Measurements from ENCODE around the gene SAMD13.
A peak's percentile ranks its signal among the peaks of the same experiment; 100 is the strongest.
"Not testable (repeated sequence)": the region's sequence is repeated elsewhere in the genome, so short reads cannot be mapped to it uniquely, and the experiment has no call there.

Gene SAMD13

GRCh38 chr1:84286071-84286470, 15.4 kb upstream of the SAMD13 start:
- DNase-seq (ENCODE audit: low spot score) = no peak

GRCh38 chr1:84287389-84287788, 14.1 kb upstream of the SAMD13 start:
- DNase-seq (ENCODE audit: low spot score) = not testable (repeated sequence)

DNA sequence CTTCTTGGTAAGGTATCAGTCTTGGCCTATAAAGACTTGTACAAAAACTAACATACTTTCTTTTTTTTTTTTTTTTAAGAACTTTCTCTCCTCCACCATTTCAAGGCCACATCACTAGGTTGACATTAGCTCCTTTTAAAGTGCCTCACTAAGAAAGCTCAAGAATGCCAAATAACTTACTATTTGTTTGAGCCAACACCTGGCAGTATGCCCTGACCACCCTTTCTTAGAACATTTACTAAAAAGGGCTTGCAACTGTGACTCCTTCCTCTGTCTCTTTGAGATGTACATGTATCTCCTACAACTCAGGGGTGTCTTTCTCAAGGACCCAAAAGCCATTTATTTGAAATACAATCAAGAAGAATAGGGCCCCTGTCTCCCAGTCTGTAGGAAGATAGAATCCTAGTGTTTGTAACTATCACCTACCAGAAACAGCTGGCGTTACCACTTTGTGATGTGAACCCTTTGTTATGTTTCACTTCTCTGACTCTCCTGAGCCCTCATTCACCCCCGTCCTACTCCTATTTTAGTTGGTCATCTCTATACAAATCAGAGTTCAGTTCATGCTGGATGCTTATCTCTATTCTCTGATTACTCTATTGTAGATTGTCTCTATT, 12.2 kb upstream of the SAMD13 start:
- no peak for DNase-seq (ENCODE audit: low spot score)

- no peak for DNase-seq (ENCODE audit: low spot score)
These were observed 9.4 kb upstream of the SAMD13 start for GRCh38 chr1:84291882-84292655.

DNA sequence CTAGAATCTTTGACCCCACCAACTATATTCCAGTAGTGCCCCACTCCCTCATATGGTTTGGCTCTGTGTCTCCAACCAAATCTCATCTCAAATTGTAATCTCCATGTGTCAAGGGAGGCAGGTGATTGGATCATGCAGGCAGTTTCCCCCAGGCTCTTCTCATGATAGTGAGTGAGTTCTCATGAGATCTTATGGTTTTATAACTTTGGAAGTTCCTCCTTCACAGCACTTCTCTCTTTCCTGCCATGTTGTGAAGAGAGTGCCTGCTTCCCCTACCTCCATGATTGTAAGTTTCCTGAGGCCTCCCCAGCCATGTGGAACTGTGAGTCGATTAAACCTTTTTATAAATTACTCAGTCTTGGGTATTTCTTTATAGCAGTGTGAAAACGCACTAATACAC, 7.7 kb upstream of the SAMD13 start:
- no peak for DNase-seq (ENCODE audit: low spot score)

GRCh38 chr1:84294751-84295150, 6.8 kb upstream of the SAMD13 start:
- DNase-seq (ENCODE audit: low spot score) = no peak

- DNase-seq (ENCODE audit: low spot score) = no peak
These were observed 3.8 kb upstream of the SAMD13 start for GRCh38 chr1:84297546-84298244.

- peak; percentile 45 for DNase-seq (ENCODE audit: low spot score)
These were observed 3.2 kb upstream of the SAMD13 start for GRCh38 chr1:84298328-84298683.

- DNase-seq (ENCODE audit: low spot score) = peak; percentile 43
These were observed 2.6 kb upstream of the SAMD13 start for GRCh38 chr1:84298684-84299535.

- DNase-seq (ENCODE audit: low spot score) = no peak
These were observed 1.9 kb upstream of the SAMD13 start for GRCh38 chr1:84299536-84300170.

DNA sequence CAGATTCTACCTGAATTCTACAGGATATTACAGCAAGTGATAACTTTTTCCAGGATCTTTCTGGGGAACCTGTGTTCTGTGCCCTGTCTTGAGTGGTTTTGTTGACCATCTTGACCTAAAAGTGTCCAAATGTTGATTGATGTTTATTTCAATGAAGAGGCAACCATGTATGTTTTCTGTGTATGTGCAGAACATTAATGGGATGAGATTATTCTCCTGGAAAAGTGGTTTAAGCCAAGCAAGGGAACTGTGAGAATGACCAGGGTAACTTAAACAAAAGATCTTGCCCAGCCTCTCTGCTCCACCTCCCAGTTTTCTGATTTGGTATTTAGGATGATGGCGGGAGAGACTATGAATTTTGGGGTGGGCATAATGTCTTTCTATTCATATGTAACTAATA, 1.0 kb upstream of the SAMD13 start:
- no peak for DNase-seq (ENCODE audit: low spot score)

DNA sequence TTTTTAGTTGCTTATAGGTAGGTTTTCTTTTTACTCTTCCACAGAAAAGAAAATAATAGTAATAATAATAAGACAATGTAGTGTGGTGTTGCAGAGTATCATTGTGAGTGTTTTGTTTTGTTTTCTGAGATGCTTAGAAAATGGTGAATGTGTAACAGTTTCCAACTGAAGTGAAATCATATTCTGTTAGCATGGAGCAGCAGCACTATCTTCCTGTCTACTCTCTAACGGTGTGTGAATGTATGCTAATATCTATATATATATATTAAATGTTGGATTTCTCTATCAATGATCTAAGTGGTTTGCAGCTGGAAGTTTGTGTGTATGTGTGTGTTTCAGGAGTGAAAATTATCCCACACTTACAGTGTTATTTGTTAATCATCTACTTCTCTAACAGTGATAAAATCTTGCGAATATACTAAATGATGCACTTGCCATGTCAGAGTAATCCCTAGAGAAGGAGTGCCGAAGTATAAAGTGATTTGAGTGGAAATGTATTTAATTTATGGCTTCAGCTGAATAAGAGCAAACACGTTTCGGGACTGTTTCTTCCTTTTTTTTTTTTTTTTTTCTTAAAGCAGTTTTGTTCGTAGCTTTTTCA, 377 bp downstream of the SAMD13 start:
- DNase-seq (ENCODE audit: low spot score) = no peak

DNA sequence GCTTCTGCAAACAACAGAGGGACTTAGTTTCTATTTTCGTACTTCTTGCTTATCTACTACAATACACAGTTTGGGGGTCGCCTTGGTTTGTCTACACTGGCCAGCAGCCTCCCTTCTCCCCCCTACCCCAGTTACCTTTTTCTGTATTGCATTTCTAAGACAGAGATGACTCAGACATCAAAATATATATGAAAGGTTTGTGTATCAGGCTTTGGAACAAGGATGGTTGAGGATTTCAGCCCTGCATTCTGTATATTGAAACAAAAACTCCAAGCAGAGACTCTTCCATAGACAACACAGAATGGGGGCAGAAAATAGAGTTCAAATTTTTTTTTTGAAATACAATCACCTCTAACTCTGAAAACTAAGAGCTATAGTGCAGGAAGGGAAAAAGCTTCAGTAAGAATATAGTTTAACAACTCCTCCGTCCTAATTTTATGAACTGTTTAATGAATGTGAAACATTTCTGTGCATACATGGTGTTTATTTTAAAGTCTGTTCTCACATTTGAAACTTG, 1.9 kb downstream of the SAMD13 start:
- no peak for DNase-seq (ENCODE audit: low spot score)

- DNase-seq (ENCODE audit: low spot score) = no peak
These were observed 5.9 kb downstream of the SAMD13 start for GRCh38 chr1:84307398-84307797.

GRCh38 chr1:84311296-84311695, 9.8 kb downstream of the SAMD13 start:
- DNase-seq (ENCODE audit: low spot score) = no peak

DNA sequence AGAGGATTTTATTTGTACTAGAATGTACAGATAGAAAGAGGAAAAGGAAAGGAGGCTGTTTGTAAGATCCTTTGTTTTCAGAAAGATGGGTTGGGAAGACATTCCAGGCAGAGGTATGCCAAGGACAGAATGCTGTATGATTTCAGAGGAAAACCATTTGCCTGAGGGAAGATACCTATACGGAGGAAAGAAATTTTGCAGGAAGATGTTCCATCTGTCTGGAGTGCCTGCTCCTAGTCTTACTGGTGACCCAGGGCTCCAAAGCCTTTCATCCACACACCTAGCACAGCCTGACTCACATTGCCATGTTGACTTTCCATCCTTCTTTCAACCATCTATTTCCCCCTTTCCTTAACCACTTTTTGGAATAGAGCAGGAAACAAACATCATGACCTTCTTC, 18.2 kb downstream of the SAMD13 start:
- no peak for DNase-seq (ENCODE audit: low spot score)

GRCh38 chr1:84327830-84328229, 26.3 kb downstream of the SAMD13 start:
- no peak for DNase-seq (ENCODE audit: low spot score)

GRCh38 chr1:84330125-84330984, 28.8 kb downstream of the SAMD13 start:
- DNase-seq (ENCODE audit: low spot score) = no peak

DNA sequence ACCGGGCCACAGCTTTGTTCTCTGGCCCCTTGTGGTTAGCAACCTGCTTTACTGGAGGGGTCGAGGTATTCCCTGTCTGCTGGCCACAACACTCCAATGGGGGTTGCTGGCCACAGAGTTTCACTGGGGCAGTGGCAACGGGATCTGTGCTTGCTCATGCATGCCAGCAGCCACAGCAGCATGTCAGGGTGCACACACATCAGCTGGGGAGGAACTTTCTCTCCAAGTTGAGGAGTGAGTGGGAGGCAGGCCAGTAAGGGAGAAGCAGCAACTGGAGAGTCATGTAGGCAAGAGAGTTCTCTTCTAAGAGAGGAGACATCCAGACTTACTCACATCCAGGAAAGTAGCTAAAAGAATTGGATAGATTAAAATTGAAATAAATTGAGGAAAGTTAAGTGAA, 38.0 kb downstream of the SAMD13 start:
- DNase-seq (ENCODE audit: low spot score) = no peak

GRCh38 chr1:84344286-84344685, 42.8 kb downstream of the SAMD13 start:
- DNase-seq (ENCODE audit: low spot score) = no peak
